ENCODE results near the gene TBC1D4. TPM values are rescaled to one million over a fixed set of nuclear protein-coding genes. Genes with fewer than 3 reads are reported as not detected.

TBC1D4 gene
- polyA plus RNA-seq, 1 donor from 2014 or later = 3.9 TPM

DNA sequence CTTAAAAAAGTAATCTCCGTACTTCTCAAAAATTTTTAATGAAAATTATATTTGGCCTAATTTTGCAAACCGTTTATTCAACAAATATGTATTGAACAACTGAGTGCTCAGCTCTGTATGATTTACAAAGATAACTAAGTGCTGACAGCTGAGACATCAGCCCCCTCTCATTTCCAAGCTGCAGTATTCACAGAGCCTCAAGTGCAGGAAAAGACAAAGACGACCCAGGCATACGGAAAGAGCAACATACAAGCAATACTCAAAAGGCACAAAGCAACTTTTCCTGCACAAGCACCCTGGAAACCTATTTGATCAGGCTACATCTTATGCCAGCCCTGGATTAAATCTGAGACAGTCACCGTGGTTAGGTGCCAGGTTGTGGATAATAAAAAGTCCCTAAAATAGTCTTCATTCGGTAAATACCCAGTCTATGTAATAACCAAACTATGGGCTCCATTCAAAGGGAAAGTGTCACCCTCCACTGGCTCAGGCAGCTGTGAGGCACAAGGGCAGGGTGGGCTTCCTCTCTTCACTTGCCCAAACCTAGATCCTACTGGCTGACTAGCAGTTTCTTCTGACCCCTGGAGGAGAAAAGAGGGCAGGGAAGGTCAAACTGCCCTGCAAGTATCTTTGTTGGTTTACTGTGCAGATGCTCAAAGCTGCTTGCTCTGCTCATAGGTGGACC lies 65.5 kb downstream of the TBC1D4 start:
- Histone ChIP-seq H3K27ac (ENCODE audit: low read length) (no peak overlapping the region), H3K4me2 (ENCODE audit: low read length) (no peak overlapping the region)

DNA sequence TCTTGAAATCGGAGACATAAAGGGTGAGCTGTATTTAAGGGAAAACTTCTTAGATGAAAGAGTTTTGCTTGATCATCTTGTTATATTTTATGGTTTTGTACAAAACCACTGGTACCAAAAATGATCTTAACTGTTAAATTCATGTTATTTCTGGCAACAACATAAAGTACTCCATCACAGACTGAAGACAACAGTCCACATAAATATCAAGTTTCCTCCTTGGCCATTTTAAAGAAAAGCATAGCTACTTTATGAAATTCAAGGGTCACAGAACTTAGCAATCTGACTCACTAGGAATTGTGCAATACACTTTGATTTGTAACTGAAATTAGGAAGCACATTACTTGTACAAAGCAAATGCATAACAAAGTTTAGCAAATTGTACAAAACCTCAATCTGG lies 66.3 kb downstream of the TBC1D4 start:
- H4K20me1 ChIP-seq (ENCODE audit: insufficient read depth) = no peaks in the 10 kb centered on the region
- no peaks in the 10 kb centered on the region for H3K79me2 ChIP-seq (replicated peaks; ENCODE audit: insufficient read depth, low read length)
- no peak overlapping the region for H3K27ac ChIP-seq (ENCODE audit: low read length)
- no peak overlapping the region for H2AFZ ChIP-seq (ENCODE audit: low read depth, low read length)
- no peaks in the 10 kb centered on the region for H3K27me3 ChIP-seq (ENCODE audit: insufficient read depth, low read depth, low read length)
- no peak overlapping the region for H3K4me2 ChIP-seq (ENCODE audit: low read length)
- H3K9ac ChIP-seq (ENCODE audit: low read length) = no peak overlapping the region
- no peaks in the 10 kb centered on the region for H3K9me3 ChIP-seq (ENCODE audit: low read length)
- H3K9me2 ChIP-seq (ENCODE audit: insufficient read depth, low read length) = no peaks in the 10 kb centered on the region
- no peaks in the 10 kb centered on the region for H3K36me3 ChIP-seq (ENCODE audit: insufficient read depth, low read length)
- no peak overlapping the region for H3K4me3 ChIP-seq (ENCODE audit: low read length)
- no peaks in the 10 kb centered on the region for H3F3A ChIP-seq (ENCODE audit: insufficient read depth, low read length, poor library complexity, severe bottlenecking)
- TF ChIP-seq POLR2AphosphoS5 (IDR thresholded peaks at IDR 0.05) (no peak), RAD21 (conservative IDR thresholded peaks at IDR 0.05) (no peak)

More for the DNA sequence above, 65.5 kb downstream of the TBC1D4 start:
- H3K9ac ChIP-seq (ENCODE audit: low read length) = no peak overlapping the region
- H3K36me3 ChIP-seq (ENCODE audit: insufficient read depth, low read length) = no peaks in the 10 kb centered on the region
- H3K27me3 ChIP-seq (ENCODE audit: insufficient read depth, low read depth, low read length) = no peaks in the 10 kb centered on the region
- H2AFZ ChIP-seq (ENCODE audit: low read depth, low read length) = no peak overlapping the region
- no peaks in the 10 kb centered on the region for H4K20me1 ChIP-seq (ENCODE audit: insufficient read depth)
- no peaks in the 10 kb centered on the region for H3K9me2 ChIP-seq (ENCODE audit: insufficient read depth, low read length)
- no peaks in the 10 kb centered on the region for H3K79me2 ChIP-seq (replicated peaks; ENCODE audit: insufficient read depth, low read length)
- no peaks in the 10 kb centered on the region for H3F3A ChIP-seq (ENCODE audit: insufficient read depth, low read length, poor library complexity, severe bottlenecking)
- H3K4me3 ChIP-seq (ENCODE audit: low read length) = no peak overlapping the region
- no peaks in the 10 kb centered on the region for H3K9me3 ChIP-seq (ENCODE audit: low read length)
- TF ChIP-seq, protein P1, sequence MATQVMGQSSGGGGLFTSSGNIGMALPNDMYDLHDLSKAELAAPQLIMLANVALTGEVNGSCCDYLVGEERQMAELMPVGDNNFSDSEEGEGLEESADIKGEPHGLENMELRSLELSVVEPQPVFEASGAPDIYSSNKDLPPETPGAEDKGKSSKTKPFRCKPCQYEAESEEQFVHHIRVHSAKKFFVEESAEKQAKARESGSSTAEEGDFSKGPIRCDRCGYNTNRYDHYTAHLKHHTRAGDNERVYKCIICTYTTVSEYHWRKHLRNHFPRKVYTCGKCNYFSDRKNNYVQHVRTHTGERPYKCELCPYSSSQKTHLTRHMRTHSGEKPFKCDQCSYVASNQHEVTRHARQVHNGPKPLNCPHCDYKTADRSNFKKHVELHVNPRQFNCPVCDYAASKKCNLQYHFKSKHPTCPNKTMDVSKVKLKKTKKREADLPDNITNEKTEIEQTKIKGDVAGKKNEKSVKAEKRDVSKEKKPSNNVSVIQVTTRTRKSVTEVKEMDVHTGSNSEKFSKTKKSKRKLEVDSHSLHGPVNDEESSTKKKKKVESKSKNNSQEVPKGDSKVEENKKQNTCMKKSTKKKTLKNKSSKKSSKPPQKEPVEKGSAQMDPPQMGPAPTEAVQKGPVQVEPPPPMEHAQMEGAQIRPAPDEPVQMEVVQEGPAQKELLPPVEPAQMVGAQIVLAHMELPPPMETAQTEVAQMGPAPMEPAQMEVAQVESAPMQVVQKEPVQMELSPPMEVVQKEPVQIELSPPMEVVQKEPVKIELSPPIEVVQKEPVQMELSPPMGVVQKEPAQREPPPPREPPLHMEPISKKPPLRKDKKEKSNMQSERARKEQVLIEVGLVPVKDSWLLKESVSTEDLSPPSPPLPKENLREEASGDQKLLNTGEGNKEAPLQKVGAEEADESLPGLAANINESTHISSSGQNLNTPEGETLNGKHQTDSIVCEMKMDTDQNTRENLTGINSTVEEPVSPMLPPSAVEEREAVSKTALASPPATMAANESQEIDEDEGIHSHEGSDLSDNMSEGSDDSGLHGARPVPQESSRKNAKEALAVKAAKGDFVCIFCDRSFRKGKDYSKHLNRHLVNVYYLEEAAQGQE (IDR thresholded peaks at IDR 0.05; ENCODE audit: borderline replicate concordance) = no peak
- TF ChIP-seq SMC3 (conservative IDR thresholded peaks at IDR 0.05; ENCODE audit: poor library complexity) (no peak), EZH2 (IDR thresholded peaks at IDR 0.05; ENCODE audit: borderline replicate concordance, insufficient read depth, low read length, poor library complexity, severe bottlenecking) (no peak), MXI1 (conservative IDR thresholded peaks at IDR 0.05; ENCODE audit: poor library complexity, severe bottlenecking) (no peak), EP300 (conservative IDR thresholded peaks at IDR 0.05; ENCODE audit: poor library complexity, severe bottlenecking) (no peak), TAF1 (IDR thresholded peaks at IDR 0.05; ENCODE audit: low read depth) (no peak), RAD21 (conservative IDR thresholded peaks at IDR 0.05) (no peak)
- TF ChIP-seq, protein P2, sequence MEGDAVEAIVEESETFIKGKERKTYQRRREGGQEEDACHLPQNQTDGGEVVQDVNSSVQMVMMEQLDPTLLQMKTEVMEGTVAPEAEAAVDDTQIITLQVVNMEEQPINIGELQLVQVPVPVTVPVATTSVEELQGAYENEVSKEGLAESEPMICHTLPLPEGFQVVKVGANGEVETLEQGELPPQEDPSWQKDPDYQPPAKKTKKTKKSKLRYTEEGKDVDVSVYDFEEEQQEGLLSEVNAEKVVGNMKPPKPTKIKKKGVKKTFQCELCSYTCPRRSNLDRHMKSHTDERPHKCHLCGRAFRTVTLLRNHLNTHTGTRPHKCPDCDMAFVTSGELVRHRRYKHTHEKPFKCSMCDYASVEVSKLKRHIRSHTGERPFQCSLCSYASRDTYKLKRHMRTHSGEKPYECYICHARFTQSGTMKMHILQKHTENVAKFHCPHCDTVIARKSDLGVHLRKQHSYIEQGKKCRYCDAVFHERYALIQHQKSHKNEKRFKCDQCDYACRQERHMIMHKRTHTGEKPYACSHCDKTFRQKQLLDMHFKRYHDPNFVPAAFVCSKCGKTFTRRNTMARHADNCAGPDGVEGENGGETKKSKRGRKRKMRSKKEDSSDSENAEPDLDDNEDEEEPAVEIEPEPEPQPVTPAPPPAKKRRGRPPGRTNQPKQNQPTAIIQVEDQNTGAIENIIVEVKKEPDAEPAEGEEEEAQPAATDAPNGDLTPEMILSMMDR (IDR thresholded peaks at IDR 0.05; ENCODE audit: poor library complexity, severe bottlenecking) = no peak
